Measurements from ENCODE around the gene BANF2.

DNA sequence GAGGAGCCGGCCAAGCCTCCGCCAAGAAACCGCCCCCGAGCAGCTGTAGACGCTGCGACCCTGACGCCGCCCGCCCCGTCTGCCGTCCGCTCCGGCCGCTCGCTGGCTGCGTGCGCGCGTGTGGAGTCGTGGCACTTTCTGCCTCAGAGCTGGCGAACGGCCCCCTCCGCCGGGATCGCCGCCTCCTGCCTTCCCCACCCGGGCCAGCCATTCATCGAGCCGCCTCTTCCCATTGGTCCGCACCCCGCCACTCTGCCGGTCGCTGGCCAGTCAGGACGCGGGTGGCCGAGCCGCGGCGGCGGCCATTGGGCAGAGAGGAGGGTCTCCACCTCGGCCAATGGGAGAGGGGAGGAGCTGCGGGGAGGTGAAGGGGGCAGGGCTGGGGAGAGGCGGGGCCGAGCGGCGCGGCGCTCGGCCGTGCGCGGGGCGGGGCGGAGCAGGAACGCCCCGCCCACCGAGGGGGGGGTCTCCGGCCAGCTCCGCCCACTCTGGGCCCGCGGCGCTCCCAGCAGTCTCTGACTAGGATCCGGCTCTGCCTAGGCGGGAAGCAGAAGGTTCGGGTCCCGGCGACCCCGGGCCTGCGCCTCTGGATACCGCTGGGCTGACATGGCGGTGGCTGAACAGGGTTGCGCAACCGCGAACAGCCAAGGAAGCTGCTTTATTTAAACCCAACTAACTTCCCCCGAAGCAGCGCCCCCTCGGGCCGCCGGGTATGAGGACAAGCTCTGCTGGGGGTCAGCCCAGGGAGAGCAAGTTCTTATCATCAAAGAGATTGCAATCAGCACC is 17.5 kb upstream of the BANF2 start, which contains the start of gene RRBP1:
- TF ChIP-seq EZH2phosphoT487 (IDR thresholded peaks at IDR 0.05; ENCODE audit: borderline replicate concordance, low read length) (no peak), CTCF (conservative IDR thresholded peaks at IDR 0.05; ENCODE audit: low read depth, low read length) (peak; percentile 88)

All from PC-3 (cell line).